ENCODE data around the gene SHOC2.

Gene SHOC2

GRCh38 chr10:110946496-110946895 is 27.1 kb downstream of the SHOC2 start:
- no peak for DNase-seq (ENCODE audit: low spot score)

DNA sequence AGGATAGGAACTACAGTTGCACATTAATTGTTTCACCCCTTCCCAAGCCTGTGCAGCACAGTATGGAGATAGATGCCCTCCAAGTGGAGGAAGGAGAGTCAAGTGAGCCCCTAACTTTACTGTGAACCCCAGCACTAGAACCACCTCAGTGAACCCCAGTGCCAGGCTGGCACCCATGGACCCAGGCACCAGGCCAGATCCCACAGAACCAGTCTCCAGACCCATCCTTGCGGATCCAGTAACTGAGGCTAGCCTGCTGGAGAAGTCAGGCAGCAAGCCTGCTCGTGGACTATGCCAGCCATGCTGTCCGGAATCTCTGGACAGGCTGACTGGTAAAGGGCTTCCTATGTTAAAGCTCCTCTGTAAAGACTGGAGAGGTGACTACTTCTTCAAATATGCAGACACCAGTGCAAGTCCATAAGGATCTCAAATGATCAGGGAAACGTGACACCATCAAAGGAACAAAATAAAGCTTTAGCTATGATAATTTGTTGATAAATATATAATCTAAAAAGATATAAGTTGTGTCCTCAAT is 27.7 kb downstream of the SHOC2 start:
- DNase-seq (ENCODE audit: low spot score): no peak

DNA sequence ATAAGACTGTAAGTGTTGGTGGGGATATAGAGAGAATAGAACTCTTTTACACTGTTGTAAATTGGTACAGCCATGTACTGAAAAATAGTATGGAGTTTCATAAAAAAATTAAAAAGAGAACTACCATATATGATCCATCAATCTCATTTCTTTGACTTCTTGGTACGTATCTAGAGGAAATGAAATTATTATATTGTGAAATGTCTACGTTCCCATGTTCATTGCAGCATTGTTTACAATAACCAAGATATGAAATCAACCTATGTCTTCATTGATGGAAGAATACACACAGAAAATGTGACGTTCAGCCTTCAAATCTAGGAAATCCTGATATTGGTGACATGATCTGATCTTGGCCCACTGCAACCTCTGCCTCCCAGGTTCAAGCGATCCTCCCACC is 32.0 kb downstream of the SHOC2 start:
- no peak for DNase-seq (ENCODE audit: low spot score)

DNA sequence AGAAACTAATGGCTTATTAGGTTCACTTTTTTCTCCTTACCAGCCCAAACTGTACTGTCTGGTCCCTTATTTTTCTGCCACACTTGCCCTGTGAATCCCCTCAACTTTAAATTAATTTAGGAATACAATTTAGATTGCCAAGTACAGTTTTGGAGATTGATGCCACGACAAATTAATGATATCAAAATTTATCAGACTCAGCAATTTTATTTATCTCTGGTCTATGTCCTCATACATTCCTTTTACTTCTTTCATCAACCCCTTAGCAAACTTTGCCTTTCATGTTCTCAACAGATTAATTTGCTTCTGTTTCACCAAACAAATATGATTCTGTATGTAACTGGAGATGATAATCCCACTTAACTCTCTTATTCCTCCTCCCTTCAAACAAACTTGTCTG is 38.2 kb downstream of the SHOC2 start:
- no peak for DNase-seq (ENCODE audit: low spot score)

- no peak for DNase-seq (ENCODE audit: low spot score)
Observed at GRCh38 chr10:110959379-110960332, 40.3 kb downstream of the SHOC2 start.

- no peak for DNase-seq (ENCODE audit: low spot score)
Observed at GRCh38 chr10:110960333-110960712, 40.9 kb downstream of the SHOC2 start.

GRCh38 chr10:110962443-110962842 is 43.0 kb downstream of the SHOC2 start:
- no peak for DNase-seq (ENCODE audit: low spot score)

GRCh38 chr10:110963162-110963561 is 43.8 kb downstream of the SHOC2 start:
- no peak for DNase-seq (ENCODE audit: low spot score)

- no peak for DNase-seq (ENCODE audit: low spot score)
Observed at GRCh38 chr10:110964681-110965080, 45.3 kb downstream of the SHOC2 start.

DNA sequence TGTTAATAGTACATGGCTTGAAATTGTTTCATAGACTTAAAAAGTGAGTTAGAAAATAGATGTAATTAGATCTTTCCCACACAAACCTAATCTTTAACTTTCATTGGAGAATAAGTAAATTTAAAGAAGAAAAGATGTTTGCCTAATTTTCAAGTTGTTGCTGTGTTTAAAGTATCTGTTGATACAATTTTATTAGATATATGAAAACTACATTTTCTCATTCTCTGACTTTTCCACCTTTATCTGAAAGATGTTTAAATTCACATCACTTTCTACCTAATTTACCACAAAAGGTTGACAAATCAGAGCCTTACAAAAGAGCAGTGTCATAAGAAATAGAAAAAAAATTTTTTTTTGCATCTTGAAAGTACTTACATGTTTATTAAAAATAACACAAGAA is 45.8 kb downstream of the SHOC2 start:
- DNase-seq (ENCODE audit: low spot score): no peak

- DNase-seq (ENCODE audit: low spot score): no peak
Observed at GRCh38 chr10:110966146-110966545, 46.7 kb downstream of the SHOC2 start.

DNA sequence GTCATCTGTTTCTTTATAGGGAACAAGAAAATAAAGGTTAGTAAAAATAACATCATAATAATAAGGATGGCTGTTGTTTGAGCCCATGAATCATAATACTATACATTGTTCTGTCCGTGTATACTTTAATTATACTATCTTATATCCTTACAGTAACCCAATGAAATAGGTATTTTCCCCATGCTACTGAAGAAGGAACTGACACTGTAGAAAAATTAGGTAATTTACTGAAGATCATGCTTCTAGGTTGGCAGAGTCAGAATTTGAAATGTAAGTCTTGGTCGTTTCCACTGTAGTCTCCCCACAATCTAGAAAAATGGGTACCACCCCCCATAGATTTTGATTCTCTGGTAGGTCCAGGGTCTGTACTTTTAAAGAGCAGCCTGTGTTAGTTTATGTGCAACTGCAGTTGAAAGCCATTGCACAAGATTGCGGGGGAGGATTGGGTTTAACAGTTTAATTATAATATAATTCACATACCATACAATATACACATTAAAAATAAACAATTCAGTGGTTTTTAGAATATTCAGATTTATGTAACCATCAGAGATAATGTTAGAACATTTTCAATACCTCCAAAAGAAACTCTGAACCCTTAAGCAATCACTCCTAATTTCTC is 47.7 kb downstream of the SHOC2 start:
- DNase-seq (ENCODE audit: low spot score): no peak

DNA sequence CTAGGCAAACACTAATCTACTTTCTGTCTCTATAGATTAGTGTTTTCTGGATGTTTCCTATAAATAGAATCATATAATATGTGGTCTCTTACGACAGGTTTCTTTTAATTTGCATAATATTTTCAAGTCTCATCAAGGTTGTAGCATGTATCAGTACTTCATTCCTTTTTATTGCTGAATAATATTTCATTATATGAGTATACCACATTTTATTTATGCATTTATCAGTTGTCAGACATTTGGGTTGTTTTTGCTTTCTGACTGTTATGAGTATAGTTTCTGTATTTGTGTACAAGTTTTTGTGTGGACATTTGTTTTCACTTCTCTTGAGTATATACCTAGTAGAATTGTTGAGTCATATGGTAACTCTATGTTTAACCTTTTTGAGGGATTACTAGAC is 48.2 kb downstream of the SHOC2 start:
- no peak for DNase-seq (ENCODE audit: low spot score)

DNA sequence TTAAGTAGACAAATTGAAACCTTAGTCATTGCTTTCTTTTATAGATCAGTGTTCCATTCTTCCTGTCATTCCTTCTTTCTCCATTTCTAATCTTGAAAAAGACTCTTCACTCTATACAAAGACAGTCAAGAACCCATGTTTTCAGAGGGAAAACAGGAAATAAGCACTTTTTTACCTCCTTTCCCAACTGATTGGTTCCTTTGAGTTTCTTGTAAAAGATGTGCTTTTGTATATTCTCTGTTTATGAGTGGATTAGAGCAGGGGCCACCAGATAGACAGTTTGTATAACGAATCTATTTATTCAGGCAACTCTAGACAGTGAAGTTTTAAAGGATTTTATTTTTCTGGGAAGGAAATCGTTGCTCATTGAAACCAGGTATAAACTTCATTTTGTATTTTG is 49.8 kb downstream of the SHOC2 start:
- DNase-seq (ENCODE audit: low spot score): no peak

DNA sequence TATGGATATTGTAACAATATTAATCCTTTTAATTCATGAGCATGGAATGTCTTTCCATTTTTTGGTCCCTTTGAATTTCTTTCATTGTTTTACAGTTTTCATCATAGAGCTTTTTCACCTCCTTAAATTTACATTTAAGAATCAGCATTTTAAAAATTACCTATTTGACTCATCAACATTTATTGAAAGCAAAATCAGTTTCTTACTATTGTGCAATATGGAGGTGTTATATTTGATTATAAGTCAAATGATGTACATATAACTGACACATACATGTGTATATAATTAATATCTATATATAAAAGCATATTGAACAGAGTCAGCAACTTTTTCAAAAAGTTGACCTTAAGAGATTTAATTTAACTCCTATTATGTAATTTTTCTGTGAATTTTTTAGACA is 52.2 kb downstream of the SHOC2 start:
- DNase-seq (ENCODE audit: low spot score): no peak

DNA sequence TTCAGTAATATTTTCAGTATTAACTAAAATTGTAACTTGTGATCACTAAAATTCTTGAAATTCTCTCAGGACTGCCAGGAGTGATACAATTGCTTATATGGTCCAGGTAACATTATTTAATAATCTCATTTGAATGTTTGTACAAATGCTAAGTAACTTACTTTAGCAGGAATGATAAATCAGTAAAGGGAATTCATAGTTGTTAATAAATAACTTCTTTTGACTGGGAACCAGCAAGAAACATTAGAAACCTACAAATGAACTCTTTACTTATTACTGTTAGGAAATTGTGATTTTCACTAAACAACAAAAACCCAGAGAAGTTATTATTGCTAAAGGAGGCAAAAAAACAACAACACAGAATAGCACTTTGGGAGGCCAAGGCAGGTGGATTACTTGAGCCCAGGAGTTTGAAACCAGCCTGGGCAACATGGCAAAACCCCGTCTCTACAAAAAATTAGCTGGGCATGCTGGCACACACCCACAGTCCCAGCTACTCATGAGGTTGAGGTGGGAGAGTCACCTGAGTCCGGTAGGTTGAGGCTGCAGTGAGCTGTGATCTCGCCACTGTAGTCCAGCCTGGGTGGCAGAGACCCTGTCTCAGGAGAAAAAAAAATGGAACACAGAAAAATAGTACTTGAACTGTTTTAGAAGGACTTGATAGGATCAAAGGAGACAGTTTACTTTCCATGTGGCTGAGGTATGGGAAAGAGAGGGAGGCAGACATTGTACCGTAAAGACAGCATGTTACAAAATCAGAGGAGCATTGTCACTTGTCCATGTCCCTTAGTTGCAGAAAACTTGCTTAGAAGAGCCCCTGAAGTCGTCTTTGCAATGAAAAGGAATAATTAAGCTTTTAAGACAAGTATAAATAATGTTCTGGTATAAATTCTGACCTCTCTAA is 53.1 kb downstream of the SHOC2 start:
- DNase-seq (ENCODE audit: low spot score): no peak

DNA sequence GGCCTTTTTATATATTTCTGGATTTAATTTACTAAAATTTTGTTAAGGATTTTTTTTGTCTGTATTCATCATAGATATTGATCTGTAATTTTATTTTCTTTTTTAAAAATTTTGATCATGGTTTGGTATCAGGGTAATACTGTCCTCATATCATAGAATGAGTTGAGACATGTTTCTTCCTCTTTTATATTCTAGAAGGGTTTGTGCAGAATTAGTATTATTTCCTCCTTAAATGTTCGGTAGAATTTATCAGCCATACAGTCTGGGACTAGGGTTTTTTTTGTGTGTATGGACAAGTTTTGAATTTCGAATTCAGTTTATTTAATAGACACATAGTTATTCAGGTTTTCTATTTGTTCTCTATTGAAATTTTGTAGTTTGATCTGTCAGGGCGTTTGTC is 54.0 kb downstream of the SHOC2 start:
- no peak for DNase-seq (ENCODE audit: low spot score)

DNA sequence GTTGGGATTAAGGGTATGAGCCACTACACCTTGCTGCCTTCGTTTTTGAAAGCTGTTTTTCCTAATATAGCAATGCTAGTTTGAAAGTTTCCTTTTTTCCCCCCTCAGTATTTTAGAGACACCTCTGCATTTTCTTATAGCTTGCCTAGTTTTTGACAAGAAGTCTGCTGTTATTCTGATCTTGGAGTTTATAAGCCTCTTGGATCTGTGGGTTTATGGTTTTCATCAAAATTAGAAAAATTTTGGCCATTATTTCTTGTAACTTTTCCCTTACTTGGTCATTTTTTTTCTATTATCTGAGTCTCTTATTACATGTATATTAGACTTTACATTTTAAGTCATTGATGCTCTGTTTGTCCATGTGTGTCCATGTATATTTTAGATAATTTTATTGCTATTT is 57.2 kb downstream of the SHOC2 start:
- no peak for DNase-seq (ENCODE audit: low spot score)

DNA sequence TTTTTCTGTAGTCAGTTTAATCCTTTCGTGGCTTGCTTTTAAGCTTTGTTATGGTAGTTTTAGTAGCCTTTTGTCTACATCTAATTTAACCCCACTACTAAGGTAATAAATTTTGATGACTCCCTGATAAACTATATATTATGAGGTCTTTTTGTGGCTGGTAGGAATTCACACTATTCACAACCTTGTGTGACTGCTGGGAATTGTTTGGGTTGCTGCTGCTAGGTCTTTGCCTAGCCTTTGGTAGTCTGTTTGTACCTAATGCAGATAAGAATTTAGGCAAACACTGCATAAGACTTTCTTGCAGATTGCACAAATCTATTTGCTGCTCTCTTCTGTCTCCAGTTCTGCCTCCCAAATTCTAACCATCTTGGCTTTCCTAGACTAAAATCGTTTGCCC is 58.3 kb downstream of the SHOC2 start:
- no peak for DNase-seq (ENCODE audit: low spot score)

DNA sequence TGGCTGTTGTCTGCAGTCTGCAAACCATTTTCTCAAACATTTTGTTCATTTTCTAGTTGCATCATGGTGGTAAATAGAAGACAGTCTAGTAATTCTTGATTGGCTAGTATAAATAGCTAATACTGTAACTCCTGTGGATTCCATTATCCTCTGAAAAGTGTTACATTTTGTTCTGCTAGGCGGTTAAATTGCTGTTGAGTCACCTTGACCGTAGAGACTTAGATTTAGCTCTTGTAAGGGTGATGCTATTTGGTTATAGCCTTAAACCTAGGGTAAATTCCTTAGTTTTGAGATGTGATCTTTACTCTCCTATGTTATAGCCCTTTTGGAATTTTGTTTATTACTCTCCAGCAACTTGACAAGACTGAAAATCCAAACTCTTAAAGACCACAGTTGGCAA is 58.8 kb downstream of the SHOC2 start:
- DNase-seq (ENCODE audit: low spot score): no peak

GRCh38 chr10:110979611-110980010 is 60.2 kb downstream of the SHOC2 start:
- DNase-seq (ENCODE audit: low spot score): no peak

DNA sequence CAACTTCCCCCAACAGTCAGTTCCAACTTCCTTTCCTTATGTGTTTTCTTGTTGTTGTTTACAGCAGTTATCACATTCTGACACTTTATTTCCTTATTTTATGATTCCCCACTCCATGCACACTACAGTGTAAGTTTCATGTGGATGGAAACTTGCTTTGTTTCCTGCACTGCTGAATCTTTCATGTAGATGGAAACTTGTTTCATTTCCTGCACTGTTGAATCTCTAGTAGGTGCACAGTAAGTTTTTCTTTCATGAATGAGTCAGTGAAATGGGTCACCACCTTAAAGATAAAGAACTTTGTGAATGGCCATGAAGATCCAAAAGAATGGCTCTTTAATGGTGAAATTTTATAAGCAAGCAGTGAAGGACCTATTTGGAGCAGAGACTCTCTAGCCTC is 61.4 kb downstream of the SHOC2 start:
- no peak for DNase-seq (ENCODE audit: low spot score)

Data from RKO (cell line).